HCT116 (cell line): ENCODE results near the gene LRRTM2. TPM values are rescaled to one million over a fixed set of nuclear protein-coding genes. Genes with fewer than 3 reads are reported as not detected.

Experiments
- ATAC-seq: fragments of 200-7000 bp; cut with Tn5 transposase; 2 replicates; pipeline ENCODE4 v1.9.1; 2020; ENCODE audit warnings: mild to moderate bottlenecking, moderate library complexity
- BruUV-seq: library from RNA; stranded (reverse); fragments of 400-500 nt; replicated peaks from 2 replicates; lab custom pipeline; 2021; lab: Mats Ljungman, UMichigan
- CTCF ChIA-PET: fragments of 300-600 bp; sonication (Branson Sonifier 250); formaldehyde crosslinking; loops from one replicate; lab custom pipeline; 2021; ENCODE audit warnings: antibody characterized with exemption; lab: Charles Lee
- POLR2A ChIA-PET: fragments of 300-600, 350-600 bp; sonication (Branson Sonifier 250); formaldehyde crosslinking; loops from one replicate; lab custom pipeline; 2021; ENCODE audit warnings: antibody characterized with exemption; lab: Charles Lee
- RAD21 ChIA-PET, 2 experiments: fragments of 300-600 bp; sonication (Branson Sonifier 250); formaldehyde crosslinking; loops; one replicate each; lab custom pipeline; 2023; ENCODE audit warnings: low total read pairs in 2 of 2; ENCODE audit not compliant: uncharacterized antibody in 2 of 2, unreplicated experiment in 2 of 2, low non-redundant PET in 1 of 2; lab: Charles Lee
- DNase-seq: peaks from one replicate; pipeline ENCODE4 v3.0.0-alpha.2; 2010; ENCODE audit warnings: low read depth, low spot score
- H2AFZ ChIP-seq: fragments of 200-600 bp; shearing (Covaris generic), sonication (generic); 2 replicates; pipeline ENCODE4 v1.6.1; 2017; ENCODE audit warnings: low read depth, mixed run types, mixed read lengths, antibody characterized with exemption, low read length; ENCODE audit not compliant: poor library complexity, severe bottlenecking
- H3K27ac ChIP-seq: 2 replicates; pipeline ENCODE4 v1.5.1; 2012; ENCODE audit warnings: low read depth, low read length
- H3K27me3 ChIP-seq: fragments of 200-600 bp; sonication (generic); 2 replicates; pipeline ENCODE4 v1.6.1; 2016; ENCODE audit warnings: mixed run types, low read length, mixed read lengths; ENCODE audit not compliant: insufficient read depth
- H3K36me3 ChIP-seq, 2 experiments: fragments of 200-500 bp in 1 of 2; fragments of 200-600 bp in 1 of 2; sonication (Bioruptor generic) in 1 of 2; sonication (generic) in 1 of 2; 2 replicates each; pipeline versions ENCODE4 v1.5.1 to v1.6.1; 2014 to 2016; ENCODE audit warnings: low read length in 2 of 2, inconsistent platforms in 1 of 2, mixed read lengths in 1 of 2, mixed run types in 1 of 2; ENCODE audit not compliant: insufficient read depth in 2 of 2, control insufficient read depth in 1 of 2
- H3K4me1 ChIP-seq, 2 experiments: fragments of 200-600 bp in 1 of 2; sonication (generic) in 1 of 2; 2 replicates each; pipeline versions ENCODE4 v1.5.1 to v1.6.1; 2012 to 2017; ENCODE audit warnings: low read length in 2 of 2, inconsistent platforms in 1 of 2, mild to moderate bottlenecking in 1 of 2, mixed read lengths in 1 of 2, mixed run types in 1 of 2, moderate library complexity in 1 of 2; ENCODE audit not compliant: insufficient read depth in 2 of 2, control insufficient read depth in 1 of 2
- H3K4me2 ChIP-seq: fragments of 200-600 bp; sonication (generic); 2 replicates; pipeline ENCODE4 v1.6.1; 2017; ENCODE audit warnings: mixed run types, low read length, mixed read lengths
- H3K4me3 ChIP-seq, 2 experiments: fragments of 200-600 bp in 1 of 2; sonication (generic) in 1 of 2; replicated peaks in 1 of 2; 2 replicates each; pipeline ENCODE4 v1.5.1; 2011 to 2016; ENCODE audit warnings: low read length in 2 of 2, control low read depth in 1 of 2, low read depth in 1 of 2, mild to moderate bottlenecking in 1 of 2, mixed read lengths in 1 of 2, mixed run types in 1 of 2
- H3K79me2 ChIP-seq: fragments of 200-600 bp; sonication (generic); 2 replicates; pipeline ENCODE4 v1.6.1; 2017; ENCODE audit warnings: mild to moderate bottlenecking, mixed run types, low read length, moderate library complexity, mixed read lengths; ENCODE audit not compliant: insufficient read depth
- H3K9ac ChIP-seq: fragments of 200-600 bp; sonication (generic); 2 replicates; pipeline ENCODE4 v1.6.1; 2016; ENCODE audit warnings: low read length, mixed read lengths
- H3K9me2 ChIP-seq: fragments of 200-600 bp; sonication (generic), shearing (Covaris generic); 2 replicates; pipeline ENCODE4 v1.6.1; 2017; ENCODE audit warnings: mixed run types, mild to moderate bottlenecking, moderate library complexity; ENCODE audit not compliant: insufficient read depth
- H3K9me3 ChIP-seq, 2 experiments: fragments of 200-500 bp in 1 of 2; fragments of 200-600 bp in 1 of 2; sonication (Bioruptor generic) in 1 of 2; sonication (generic) in 1 of 2; 2 replicates each; pipeline ENCODE4 v1.6.1; 2014 to 2017; ENCODE audit warnings: low read length in 2 of 2, mixed read lengths in 2 of 2, inconsistent platforms in 1 of 2, low read depth in 1 of 2, mild to moderate bottlenecking in 1 of 2, mixed run types in 1 of 2, moderate library complexity in 1 of 2; ENCODE audit not compliant: control insufficient read depth in 1 of 2, insufficient read depth in 1 of 2
- H4K20me1 ChIP-seq: fragments of 200-600 bp; sonication (generic), shearing (Covaris generic); 2 replicates; pipeline ENCODE4 v1.6.1; 2017; ENCODE audit warnings: mixed run types, mild to moderate bottlenecking, moderate library complexity; ENCODE audit not compliant: insufficient read depth
- CBX3 ChIP-seq: IDR thresholded peaks from 2 replicates; pipeline ENCODE4 v1.6.1; 2012; ENCODE audit warnings: low read depth
- EGR1 ChIP-seq: IDR thresholded peaks from 2 replicates; pipeline ENCODE4 v1.6.1; 2012; ENCODE audit warnings: low read depth
- ELF1 ChIP-seq: IDR thresholded peaks from 2 replicates; pipeline ENCODE4 v1.6.1; 2012; ENCODE audit warnings: low read depth, borderline replicate concordance
- EZH2 ChIP-seq: fragments of 200-600 bp; sonication (generic); IDR thresholded peaks from 2 replicates; pipeline ENCODE4 v1.6.1; 2017; ENCODE audit warnings: antibody characterized with exemption, mixed run types
- FOSL1 ChIP-seq: IDR thresholded peaks from 2 replicates; pipeline ENCODE4 v1.6.1; 2012; ENCODE audit warnings: low read depth
- JUND ChIP-seq: IDR thresholded peaks from 2 replicates; pipeline ENCODE4 v1.6.1; 2012
- POLR2A ChIP-seq: IDR thresholded peaks from 2 replicates; pipeline ENCODE4 v1.7.0; 2011; ENCODE audit warnings: borderline replicate concordance; ENCODE audit not compliant: insufficient read depth, insufficient read length; ENCODE audit errors: extremely low read depth
- POLR2AphosphoS5 ChIP-seq: IDR thresholded peaks from 2 replicates; pipeline ENCODE4 v1.6.1; 2011; ENCODE audit warnings: mild to moderate bottlenecking, low read depth, low read length, moderate library complexity
- RAD21 ChIP-seq: IDR thresholded peaks from 2 replicates; pipeline ENCODE4 v1.6.1; 2012; ENCODE audit warnings: low read depth, mild to moderate bottlenecking
- SIN3A ChIP-seq: IDR thresholded peaks from 2 replicates; pipeline ENCODE4 v1.6.1; 2012; ENCODE audit warnings: low read depth
- SRF ChIP-seq: IDR thresholded peaks from 2 replicates; pipeline ENCODE4 v1.6.1; 2012; ENCODE audit warnings: low read depth
- TCF7L2 ChIP-seq: IDR thresholded peaks from 2 replicates; pipeline ENCODE4 v1.7.0; 2011; ENCODE audit warnings: borderline replicate concordance, inconsistent platforms; ENCODE audit not compliant: insufficient read depth, insufficient read length; ENCODE audit errors: extremely low read depth
- YY1 ChIP-seq: IDR thresholded peaks from 2 replicates; pipeline ENCODE4 v1.6.1; 2011; ENCODE audit warnings: low read length, low read depth, moderate library complexity, mild to moderate bottlenecking; ENCODE audit not compliant: insufficient replicate concordance; ENCODE audit errors: extremely low read depth
- ZBTB33 ChIP-seq: IDR thresholded peaks from 2 replicates; pipeline ENCODE4 v1.6.1; 2011; ENCODE audit warnings: mild to moderate bottlenecking, low read length, moderate library complexity; ENCODE audit not compliant: insufficient replicate concordance; ENCODE audit errors: extremely low read depth
- ZFX ChIP-seq: fragments of 450-650 bp; IDR thresholded peaks from 2 replicates; pipeline ENCODE4 v1.6.1; 2017
- ZNF274 ChIP-seq: fragments of 200-500 bp; sonication (Bioruptor generic); IDR thresholded peaks from 2 replicates; pipeline ENCODE4 v1.6.1; 2014; ENCODE audit warnings: mild to moderate bottlenecking, low read depth, low read length, inconsistent platforms
- intact Hi-C: fragments of 100-400 bp; cut with micrococcal nuclease; formaldehyde crosslinking; loops from 2 replicates; pipeline ENCODE4 v1.10.0; 2022
- total RNA-seq: library from RNA; stranded (reverse); gene quantifications from one replicate; pipeline ENCODE4 v1.2.1, GENCODE V29; 2021; ENCODE audit not compliant: unreplicated experiment
- TF ChIP-seq, protein P1 (sequence below): IDR thresholded peaks from 2 replicates; pipeline ENCODE4 v1.6.1; 2012
- TF ChIP-seq, protein P2 (sequence below): IDR thresholded peaks from 2 replicates; pipeline ENCODE4 v1.6.1; 2012

LRRTM2 gene
- total RNA-seq, 1 experiment from 2014 or later: not detected

DNA sequence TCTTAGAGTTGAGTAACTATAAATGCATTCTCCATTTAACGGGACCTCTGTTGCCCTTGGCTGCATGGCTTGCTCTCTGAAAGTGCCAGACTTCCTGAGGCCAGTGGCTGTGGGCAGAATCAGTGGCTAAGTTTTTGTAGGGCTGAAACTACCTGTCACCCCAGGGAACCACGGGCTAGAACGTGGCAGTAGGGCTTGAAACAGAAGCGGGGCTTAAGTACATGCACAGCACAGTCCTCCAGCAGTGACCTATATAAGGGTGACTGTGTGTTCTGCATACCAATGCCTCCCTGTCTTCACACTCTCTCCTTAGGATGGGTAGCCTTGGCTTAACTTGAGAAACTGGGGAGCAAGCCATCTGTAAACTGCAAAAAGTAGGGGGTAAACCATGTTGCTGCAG, 43.6 kb upstream of the LRRTM2 start (continued):
- TF ChIP-seq ZBTB33 (no peak), EGR1 (no peak), POLR2AphosphoS5 (no peak), TCF7L2 (no peak), CBX3 (no peak)
- TF ChIP-seq, protein P1, sequence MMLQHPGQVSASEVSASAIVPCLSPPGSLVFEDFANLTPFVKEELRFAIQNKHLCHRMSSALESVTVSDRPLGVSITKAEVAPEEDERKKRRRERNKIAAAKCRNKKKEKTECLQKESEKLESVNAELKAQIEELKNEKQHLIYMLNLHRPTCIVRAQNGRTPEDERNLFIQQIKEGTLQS: no peak

DNA sequence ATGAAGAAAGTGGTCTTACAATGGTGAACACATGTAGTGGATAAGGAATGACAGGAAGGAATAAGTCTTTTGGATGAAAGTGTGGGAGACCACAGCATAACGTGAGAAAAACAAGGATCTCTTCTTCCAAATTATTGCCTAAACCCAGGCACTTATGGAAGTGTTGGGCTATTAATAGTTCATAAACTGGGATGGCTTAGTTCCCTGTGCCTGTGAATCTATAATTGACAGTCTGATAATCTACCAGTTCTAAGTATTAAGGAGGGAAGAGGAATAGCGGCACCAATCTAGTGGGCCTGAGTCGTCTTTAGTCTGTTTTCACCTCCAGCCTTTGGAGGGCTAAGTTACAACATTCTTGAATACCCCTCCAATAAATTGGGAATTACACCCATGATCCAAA, 39.2 kb upstream of the LRRTM2 start:
- Histone ChIP-seq H3K36me3 (peaks cover 0 to 2% of the 10 kb centered on the region in 2 experiments; a peak in 1 of 4 replicates), H3K9ac (no peak overlapping the region), H3K27me3 (no peaks in the 10 kb centered on the region), H3K4me1 (no peaks in the 10 kb centered on the region), H3K4me3 (no peak overlapping the region), H3K9me2 (no peaks in the 10 kb centered on the region), H3K27ac (no peak overlapping the region), H3K79me2 (no peaks in the 10 kb centered on the region; the same call in 1 of the 2 replicates), H4K20me1 (no peaks in the 10 kb centered on the region), H2AFZ (no peak overlapping the region), H3K9me3 (no peaks in the 10 kb centered on the region), H3K4me2 (no peak overlapping the region)
- ATAC-seq (no peak), DNase-seq (no peak)
- RAD21 ChIA-PET: no interaction called here
- intact Hi-C loops: no loop called here
- POLR2A ChIA-PET: no interaction called here
- CTCF ChIA-PET: no interaction called here
- BruUV-seq: no TSS peak
- TF ChIP-seq ZFX (no peak), SIN3A (no peak), YY1 (no peak), JUND (no peak), SRF (no peak), EZH2 (no peak), ZBTB33 (no peak), POLR2A (no peak), RAD21 (no peak), FOSL1 (no peak), TCF7L2 (no peak), ELF1 (no peak), ZNF274 (no peak), CBX3 (no peak), POLR2AphosphoS5 (no peak)
- TF ChIP-seq, protein P1: no peak
- TF ChIP-seq, protein P2, sequence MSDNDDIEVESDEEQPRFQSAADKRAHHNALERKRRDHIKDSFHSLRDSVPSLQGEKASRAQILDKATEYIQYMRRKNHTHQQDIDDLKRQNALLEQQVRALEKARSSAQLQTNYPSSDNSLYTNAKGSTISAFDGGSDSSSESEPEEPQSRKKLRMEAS: no peak
